ENCODE data around the gene LEF1.

LEF1 gene

GRCh38 chr4:108168671-108169523 lies at the start of gene LEF1:
Gene LEF1, minus strand, starts transcription at chr4:108168932. Its CDS starts 1,165 bp downstream, at chr4:108167767.
- DNase-seq (ENCODE audit: low read depth, low spot score), result peak; percentile 82

- no peak for DNase-seq (ENCODE audit: low read depth, low spot score)
Observed at GRCh38 chr4:108216510-108216909, 47.8 kb upstream of the LEF1 start.

- DNase-seq (ENCODE audit: low read depth, low spot score), result no peak
Observed at GRCh38 chr4:108215055-108215454, 46.3 kb upstream of the LEF1 start.

- no peak for DNase-seq (ENCODE audit: low read depth, low spot score)
Observed at GRCh38 chr4:108213723-108214122, 45.0 kb upstream of the LEF1 start.

GRCh38 chr4:108213308-108213707 lies 44.6 kb upstream of the LEF1 start:
- no peak for DNase-seq (ENCODE audit: low read depth, low spot score)

GRCh38 chr4:108210989-108211835 lies 42.5 kb upstream of the LEF1 start:
- DNase-seq (ENCODE audit: low read depth, low spot score), result no peak

GRCh38 chr4:108209489-108209888 lies 40.8 kb upstream of the LEF1 start:
- DNase-seq (ENCODE audit: low read depth, low spot score), result no peak

GRCh38 chr4:108205859-108206258 lies 37.1 kb upstream of the LEF1 start:
- DNase-seq (ENCODE audit: low read depth, low spot score), result no peak

- DNase-seq (ENCODE audit: low read depth, low spot score), result no peak
Observed at GRCh38 chr4:108204518-108204917, 35.8 kb upstream of the LEF1 start.

- DNase-seq (ENCODE audit: low read depth, low spot score), result no peak
Observed at GRCh38 chr4:108203377-108203776, 34.6 kb upstream of the LEF1 start.

- DNase-seq (ENCODE audit: low read depth, low spot score), result no peak
Observed at GRCh38 chr4:108201774-108202173, 33.0 kb upstream of the LEF1 start.

GRCh38 chr4:108199881-108200280 lies 31.1 kb upstream of the LEF1 start:
- DNase-seq (ENCODE audit: low read depth, low spot score), result no peak

GRCh38 chr4:108193886-108194672 lies 25.3 kb upstream of the LEF1 start:
- DNase-seq (ENCODE audit: low read depth, low spot score), result no peak

GRCh38 chr4:108192935-108193334 lies 24.2 kb upstream of the LEF1 start:
- no peak for DNase-seq (ENCODE audit: low read depth, low spot score)

GRCh38 chr4:108192056-108192455 lies 23.3 kb upstream of the LEF1 start:
- no peak for DNase-seq (ENCODE audit: low read depth, low spot score)

GRCh38 chr4:108191269-108191914 lies 22.7 kb upstream of the LEF1 start:
- DNase-seq (ENCODE audit: low read depth, low spot score), result no peak

GRCh38 chr4:108188770-108189169 lies 20.0 kb upstream of the LEF1 start:
- DNase-seq (ENCODE audit: low read depth, low spot score), result no peak

GRCh38 chr4:108185252-108185651 lies 16.5 kb upstream of the LEF1 start:
- DNase-seq (ENCODE audit: low read depth, low spot score), result no peak

- no peak for DNase-seq (ENCODE audit: low read depth, low spot score)
Observed at GRCh38 chr4:108184453-108185049, 15.8 kb upstream of the LEF1 start.

GRCh38 chr4:108181704-108182103 lies 13.0 kb upstream of the LEF1 start:
- DNase-seq (ENCODE audit: low read depth, low spot score), result no peak

GRCh38 chr4:108180513-108180912 lies 11.8 kb upstream of the LEF1 start:
- DNase-seq (ENCODE audit: low read depth, low spot score), result no peak
